Neural progenitor cell (in vitro differentiated cells): Measurements from ENCODE around the gene MARK4.

Experiments
- EZH2 ChIP-seq: fragments of 200-600 bp; sonication (generic); IDR thresholded peaks from 2 replicates; pipeline ENCODE4 v1.6.1; 2017; ENCODE audit warnings: antibody characterized with exemption, mild to moderate bottlenecking, moderate library complexity
- TF ChIP-seq, protein P1 (sequence below): fragments of 200-600 bp; sonication (generic); IDR thresholded peaks from 2 replicates; pipeline ENCODE4 v1.5.1; 2017; ENCODE audit warnings: antibody characterized with exemption, mild to moderate bottlenecking

DNA sequence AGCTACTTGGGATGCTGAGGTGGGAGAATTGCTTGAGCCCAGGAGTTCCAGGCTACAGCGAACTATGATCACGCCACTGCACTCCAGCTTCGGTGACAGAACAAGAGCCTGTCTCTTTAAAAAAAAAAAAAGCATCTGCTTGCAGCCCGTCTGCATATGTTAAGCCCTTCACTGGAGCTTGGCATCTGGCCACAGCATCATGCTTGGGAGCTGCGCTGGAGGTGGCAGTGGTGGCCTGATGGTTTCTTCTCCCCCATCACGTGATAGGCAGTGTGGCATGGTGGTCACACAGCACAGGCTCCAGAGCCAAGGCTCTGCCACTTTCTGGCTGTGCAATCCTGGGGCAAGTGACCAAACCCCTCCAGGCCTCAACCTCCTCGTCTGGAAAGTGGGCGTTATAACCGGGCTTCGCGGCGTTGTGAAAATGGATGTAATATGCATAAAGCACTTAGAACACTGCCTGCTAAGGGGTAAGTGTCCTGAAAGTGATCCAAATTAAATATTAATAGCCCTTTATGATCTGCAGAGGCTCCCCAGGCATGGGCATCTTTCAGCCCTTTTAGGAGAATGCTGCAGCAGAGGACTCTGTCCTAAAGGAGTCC is 24.4 kb downstream of the MARK4 start:
- TF ChIP-seq, protein P1, sequence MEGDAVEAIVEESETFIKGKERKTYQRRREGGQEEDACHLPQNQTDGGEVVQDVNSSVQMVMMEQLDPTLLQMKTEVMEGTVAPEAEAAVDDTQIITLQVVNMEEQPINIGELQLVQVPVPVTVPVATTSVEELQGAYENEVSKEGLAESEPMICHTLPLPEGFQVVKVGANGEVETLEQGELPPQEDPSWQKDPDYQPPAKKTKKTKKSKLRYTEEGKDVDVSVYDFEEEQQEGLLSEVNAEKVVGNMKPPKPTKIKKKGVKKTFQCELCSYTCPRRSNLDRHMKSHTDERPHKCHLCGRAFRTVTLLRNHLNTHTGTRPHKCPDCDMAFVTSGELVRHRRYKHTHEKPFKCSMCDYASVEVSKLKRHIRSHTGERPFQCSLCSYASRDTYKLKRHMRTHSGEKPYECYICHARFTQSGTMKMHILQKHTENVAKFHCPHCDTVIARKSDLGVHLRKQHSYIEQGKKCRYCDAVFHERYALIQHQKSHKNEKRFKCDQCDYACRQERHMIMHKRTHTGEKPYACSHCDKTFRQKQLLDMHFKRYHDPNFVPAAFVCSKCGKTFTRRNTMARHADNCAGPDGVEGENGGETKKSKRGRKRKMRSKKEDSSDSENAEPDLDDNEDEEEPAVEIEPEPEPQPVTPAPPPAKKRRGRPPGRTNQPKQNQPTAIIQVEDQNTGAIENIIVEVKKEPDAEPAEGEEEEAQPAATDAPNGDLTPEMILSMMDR, result no peak
- no peak for TF ChIP-seq EZH2
